SK-N-MC (cell line): ENCODE results near the gene VPS11.

Experiments
- EZH2 ChIP-seq: fragments of 200-600 bp; sonication (generic); IDR thresholded peaks from one replicate; pipeline ENCODE4 v1.6.1; 2017; ENCODE audit warnings: antibody characterized with exemption
- FOXP2 ChIP-seq: optimal IDR thresholded peaks from 2 replicates; pipeline ENCODE3; 2011; ENCODE audit warnings: mild to moderate bottlenecking, moderate library complexity; ENCODE audit not compliant: insufficient read depth; ENCODE audit errors: extremely low read length, control extremely low read depth
- POLR2AphosphoS5 ChIP-seq: IDR thresholded peaks from 2 replicates; pipeline ENCODE4 v1.6.1; 2012; ENCODE audit warnings: mild to moderate bottlenecking, low read depth, low read length, borderline replicate concordance

DNA sequence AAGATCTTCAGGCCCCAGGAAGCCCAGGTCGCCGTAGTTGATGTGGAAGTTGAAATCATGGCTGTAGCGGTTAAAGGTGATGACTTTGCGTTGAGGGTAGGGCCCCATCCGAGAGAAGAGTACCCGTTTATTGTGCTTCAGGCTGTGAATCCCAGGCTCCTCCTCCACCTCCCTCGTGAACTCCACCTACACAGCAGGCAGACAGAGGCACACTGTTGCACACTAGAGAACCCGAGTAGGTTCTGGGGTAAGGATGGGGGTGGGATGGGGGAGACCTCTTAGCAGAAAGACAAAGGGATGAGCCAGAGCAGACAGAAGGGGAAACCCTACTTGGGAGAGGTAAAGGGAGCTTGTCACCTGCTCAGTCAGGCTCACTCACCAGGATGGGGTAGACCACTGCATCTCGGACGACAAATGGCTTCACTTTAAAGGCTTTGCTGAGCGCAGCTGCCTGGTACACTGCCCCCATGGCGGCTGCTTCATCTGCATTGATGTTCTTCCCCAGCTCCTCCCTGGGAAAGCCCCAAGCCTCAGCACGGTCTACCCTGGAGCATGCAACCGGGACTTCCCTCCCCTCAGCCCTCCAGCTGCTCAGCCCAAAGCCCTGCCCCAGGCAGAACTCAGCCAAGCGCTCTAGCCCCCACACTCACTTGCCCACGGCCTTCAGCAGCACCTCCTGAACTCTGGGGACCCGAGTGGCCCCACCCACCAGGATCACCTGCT is 16.0 kb upstream of the VPS11 start:
- TF ChIP-seq EZH2 = no peak
- TF ChIP-seq POLR2AphosphoS5 = no peak
- no peak for TF ChIP-seq FOXP2
